Type B pancreatic cell (in vitro differentiated cells): ENCODE results near the gene UCHL1. TPM values are rescaled to one million over a fixed set of nuclear protein-coding genes. Genes with fewer than 3 reads are reported as not detected.
"Not testable (repeated sequence)": the region's sequence is repeated elsewhere in the genome, so short reads cannot be mapped to it uniquely, and the experiment has no call there.

ENCODE experiments used
- DNase-seq: peaks from one replicate; pipeline ENCODE4 v3.0.0; 2021; ENCODE audit warnings: mixed read lengths; ENCODE audit not compliant: unreplicated experiment; ENCODE audit errors: extremely low spot score
- H3K27ac Mint-ChIP-seq: 2 replicates; pipeline ENCODE4 v1.8.0; 2021; ENCODE audit warnings: mild to moderate bottlenecking, mixed read lengths
- H3K27me3 Mint-ChIP-seq: 2 replicates; pipeline ENCODE4 v1.8.0; 2021; ENCODE audit warnings: mixed read lengths
- H3K36me3 Mint-ChIP-seq: 2 replicates; pipeline ENCODE4 v1.8.0; 2021; ENCODE audit warnings: mixed read lengths
- H3K4me1 Mint-ChIP-seq: one replicate; pipeline ENCODE4 v1.8.0; 2021; ENCODE audit warnings: mixed read lengths; ENCODE audit not compliant: unreplicated experiment
- H3K4me3 Mint-ChIP-seq: 2 replicates; pipeline ENCODE4 v1.8.0; 2021; ENCODE audit warnings: mild to moderate bottlenecking, mixed read lengths
- H3K9me3 Mint-ChIP-seq: 2 replicates; pipeline ENCODE4 v1.8.0; 2021; ENCODE audit warnings: mixed read lengths
- total RNA-seq: library from RNA; stranded (reverse); gene quantifications from 2 replicates; pipeline ENCODE4 v1.2.1, GENCODE V29; 2021; ENCODE audit warnings: low replicate concordance
- TF ChIP-seq, protein P1 (sequence below): fragments of 200-600 bp; sonication (generic); conservative IDR thresholded peaks from 2 replicates; pipeline ENCODE4 v1.5.0; 2021; ENCODE audit warnings: antibody characterized with exemption, mild to moderate bottlenecking

Gene UCHL1
- total RNA-seq, 1 donor from 2014 or later, result 183 TPM

- Mint-ChIP-seq H3K27ac (no peak overlapping the region), H3K27me3 (no peaks in the 10 kb centered on the region), H3K4me3 (no peak overlapping the region), H3K36me3 (peaks cover 36% of the 10 kb centered on the region), H3K9me3 (no peaks in the 10 kb centered on the region), H3K4me1 (no peaks in the 10 kb centered on the region)
- DNase-seq, result no peak
- TF ChIP-seq, protein P1, sequence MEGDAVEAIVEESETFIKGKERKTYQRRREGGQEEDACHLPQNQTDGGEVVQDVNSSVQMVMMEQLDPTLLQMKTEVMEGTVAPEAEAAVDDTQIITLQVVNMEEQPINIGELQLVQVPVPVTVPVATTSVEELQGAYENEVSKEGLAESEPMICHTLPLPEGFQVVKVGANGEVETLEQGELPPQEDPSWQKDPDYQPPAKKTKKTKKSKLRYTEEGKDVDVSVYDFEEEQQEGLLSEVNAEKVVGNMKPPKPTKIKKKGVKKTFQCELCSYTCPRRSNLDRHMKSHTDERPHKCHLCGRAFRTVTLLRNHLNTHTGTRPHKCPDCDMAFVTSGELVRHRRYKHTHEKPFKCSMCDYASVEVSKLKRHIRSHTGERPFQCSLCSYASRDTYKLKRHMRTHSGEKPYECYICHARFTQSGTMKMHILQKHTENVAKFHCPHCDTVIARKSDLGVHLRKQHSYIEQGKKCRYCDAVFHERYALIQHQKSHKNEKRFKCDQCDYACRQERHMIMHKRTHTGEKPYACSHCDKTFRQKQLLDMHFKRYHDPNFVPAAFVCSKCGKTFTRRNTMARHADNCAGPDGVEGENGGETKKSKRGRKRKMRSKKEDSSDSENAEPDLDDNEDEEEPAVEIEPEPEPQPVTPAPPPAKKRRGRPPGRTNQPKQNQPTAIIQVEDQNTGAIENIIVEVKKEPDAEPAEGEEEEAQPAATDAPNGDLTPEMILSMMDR, result no peak
These were observed 7.5 kb downstream of the UCHL1 start for GRCh38 chr4:41264212-41264611.

DNA sequence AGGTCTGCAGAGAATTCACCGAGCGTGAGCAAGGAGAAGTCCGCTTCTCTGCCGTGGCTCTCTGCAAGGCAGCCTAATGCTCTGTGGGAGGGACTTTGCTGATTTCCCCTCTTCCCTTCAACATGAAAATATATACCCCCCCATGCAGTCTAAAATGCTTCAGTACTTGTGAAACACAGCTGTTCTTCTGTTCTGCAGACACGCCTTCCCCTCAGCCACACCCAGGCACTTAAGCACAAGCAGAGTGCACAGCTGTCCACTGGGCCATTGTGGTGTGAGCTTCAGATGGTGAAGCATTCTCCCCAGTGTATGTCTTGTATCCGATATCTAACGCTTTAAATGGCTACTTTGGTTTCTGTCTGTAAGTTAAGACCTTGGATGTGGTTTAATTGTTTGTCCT is 11.3 kb downstream of the UCHL1 start:
- Mint-ChIP-seq H3K27me3 (no peaks in the 10 kb centered on the region), H3K4me3 (no peak overlapping the region), H3K4me1 (no peaks in the 10 kb centered on the region), H3K36me3 (peaks cover 23% of the 10 kb centered on the region), H3K9me3 (no peaks in the 10 kb centered on the region), H3K27ac (peak overlapping the region; percentile 34)
- no peak for DNase-seq
- TF ChIP-seq, protein P1, result no peak

GRCh38 chr4:41268721-41269517 is 12.2 kb downstream of the UCHL1 start:
- no peak overlapping the region for H3K4me3 Mint-ChIP-seq
- TF ChIP-seq, protein P1, result no peak
- peaks cover 19% of the 10 kb centered on the region for H3K36me3 Mint-ChIP-seq
- H3K27me3 Mint-ChIP-seq, result peaks cover 3% of the 10 kb centered on the region
- H3K9me3 Mint-ChIP-seq, result no peaks in the 10 kb centered on the region
- no peak for DNase-seq
- no peaks in the 10 kb centered on the region for H3K4me1 Mint-ChIP-seq
- no peak overlapping the region for H3K27ac Mint-ChIP-seq

DNA sequence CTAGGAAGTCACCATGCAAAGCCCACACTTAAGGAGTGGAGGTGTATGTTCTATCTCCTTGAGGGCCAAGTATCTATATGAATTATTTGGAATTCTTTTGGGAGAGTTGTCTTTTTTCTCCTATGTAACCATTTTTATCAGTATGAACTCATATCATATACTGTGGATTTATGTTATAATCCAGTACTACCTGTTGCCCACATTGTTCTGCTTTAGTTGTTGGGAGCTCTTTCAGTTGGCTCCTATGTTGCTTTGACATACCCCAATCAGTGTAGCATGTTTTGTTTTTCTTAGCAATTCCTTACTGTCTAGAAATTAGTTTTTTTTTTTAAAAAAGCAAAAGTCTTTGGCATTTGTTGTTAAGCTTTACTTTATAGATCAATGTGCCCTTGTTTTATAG is 13.0 kb downstream of the UCHL1 start:
- DNase-seq, result no peak
- peaks cover 3% of the 10 kb centered on the region for H3K27me3 Mint-ChIP-seq
- TF ChIP-seq, protein P1, result no peak
- H3K4me1 Mint-ChIP-seq, result no peaks in the 10 kb centered on the region
- peaks cover 19% of the 10 kb centered on the region for H3K36me3 Mint-ChIP-seq
- H3K27ac Mint-ChIP-seq, result no peak overlapping the region
- no peak overlapping the region for H3K4me3 Mint-ChIP-seq
- H3K9me3 Mint-ChIP-seq, result no peaks in the 10 kb centered on the region

- H3K9me3 Mint-ChIP-seq, DNase-seq, H3K27me3 Mint-ChIP-seq, H3K36me3 Mint-ChIP-seq, H3K4me1 Mint-ChIP-seq, H3K27ac Mint-ChIP-seq, H3K4me3 Mint-ChIP-seq: not testable (repeated sequence)
These were observed 19.2 kb downstream of the UCHL1 start for GRCh38 chr4:41275931-41276330.

- TF ChIP-seq, protein P1, result no peak
- no peak for DNase-seq
- Mint-ChIP-seq H3K4me1 (peaks cover 9% of the 10 kb centered on the region), H3K27ac (no peak overlapping the region), H3K4me3 (no peak overlapping the region), H3K36me3 (no peaks in the 10 kb centered on the region), H3K27me3 (peaks cover 2% of the 10 kb centered on the region), H3K9me3 (peaks cover 6% of the 10 kb centered on the region)
These were observed 23.3 kb downstream of the UCHL1 start for GRCh38 chr4:41280010-41280409.
